Hepatocyte (in vitro differentiated cells): ENCODE results near the gene CDON.

ENCODE experiments used
- EZH2 ChIP-seq: fragments of 200-600 bp; sonication (generic); IDR thresholded peaks from 2 replicates; pipeline ENCODE4 v1.6.1; 2016; ENCODE audit warnings: antibody characterized with exemption, mild to moderate bottlenecking, borderline replicate concordance
- TF ChIP-seq, protein P1 (sequence below): fragments of 200-600 bp; sonication (generic); IDR thresholded peaks from 2 replicates; pipeline ENCODE4 v1.5.1; 2016; ENCODE audit warnings: antibody characterized with exemption, mild to moderate bottlenecking; ENCODE audit not compliant: poor library complexity

DNA sequence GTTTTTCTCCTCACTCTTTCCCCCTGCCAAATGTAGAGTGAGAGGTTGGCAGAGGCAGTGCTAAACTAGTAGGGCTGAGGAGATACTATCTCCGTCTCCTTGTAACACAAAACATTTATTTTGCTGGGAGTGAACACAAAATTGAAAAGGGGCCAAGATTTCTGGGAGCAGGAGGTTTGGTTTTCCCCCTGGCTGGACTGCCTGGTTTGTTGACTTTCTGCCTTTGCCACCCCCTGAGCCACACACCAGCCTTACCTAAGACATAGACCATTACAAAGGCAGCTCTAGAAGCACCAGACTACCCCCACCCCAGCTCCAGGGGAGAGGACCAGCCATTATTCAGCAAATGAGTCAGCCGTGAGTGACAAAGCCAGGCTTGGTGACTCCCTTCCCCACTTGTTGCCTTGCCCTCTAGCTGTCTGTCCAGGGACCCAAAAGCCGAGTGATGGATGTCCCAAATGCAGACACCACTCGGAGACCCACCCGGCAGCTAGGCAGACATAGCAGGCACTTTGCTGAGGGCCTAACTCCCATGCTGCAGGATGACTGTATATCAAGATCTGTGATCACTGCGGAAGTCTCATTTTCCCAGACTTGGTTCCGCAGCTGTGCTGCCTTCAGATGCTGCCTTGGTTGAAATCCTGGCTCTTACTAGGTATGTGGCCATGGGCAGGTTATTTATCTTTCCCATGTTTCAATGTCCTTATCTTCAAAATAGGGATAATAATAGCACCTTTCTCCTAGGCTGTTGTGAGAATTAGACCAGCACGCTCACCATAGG lies 17.7 kb upstream of the CDON start:
- TF ChIP-seq, protein P1, sequence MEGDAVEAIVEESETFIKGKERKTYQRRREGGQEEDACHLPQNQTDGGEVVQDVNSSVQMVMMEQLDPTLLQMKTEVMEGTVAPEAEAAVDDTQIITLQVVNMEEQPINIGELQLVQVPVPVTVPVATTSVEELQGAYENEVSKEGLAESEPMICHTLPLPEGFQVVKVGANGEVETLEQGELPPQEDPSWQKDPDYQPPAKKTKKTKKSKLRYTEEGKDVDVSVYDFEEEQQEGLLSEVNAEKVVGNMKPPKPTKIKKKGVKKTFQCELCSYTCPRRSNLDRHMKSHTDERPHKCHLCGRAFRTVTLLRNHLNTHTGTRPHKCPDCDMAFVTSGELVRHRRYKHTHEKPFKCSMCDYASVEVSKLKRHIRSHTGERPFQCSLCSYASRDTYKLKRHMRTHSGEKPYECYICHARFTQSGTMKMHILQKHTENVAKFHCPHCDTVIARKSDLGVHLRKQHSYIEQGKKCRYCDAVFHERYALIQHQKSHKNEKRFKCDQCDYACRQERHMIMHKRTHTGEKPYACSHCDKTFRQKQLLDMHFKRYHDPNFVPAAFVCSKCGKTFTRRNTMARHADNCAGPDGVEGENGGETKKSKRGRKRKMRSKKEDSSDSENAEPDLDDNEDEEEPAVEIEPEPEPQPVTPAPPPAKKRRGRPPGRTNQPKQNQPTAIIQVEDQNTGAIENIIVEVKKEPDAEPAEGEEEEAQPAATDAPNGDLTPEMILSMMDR, result no peak
- TF ChIP-seq EZH2, result no peak
